ENCODE data around the gene SEC11A.

The SEC11A gene

DNA sequence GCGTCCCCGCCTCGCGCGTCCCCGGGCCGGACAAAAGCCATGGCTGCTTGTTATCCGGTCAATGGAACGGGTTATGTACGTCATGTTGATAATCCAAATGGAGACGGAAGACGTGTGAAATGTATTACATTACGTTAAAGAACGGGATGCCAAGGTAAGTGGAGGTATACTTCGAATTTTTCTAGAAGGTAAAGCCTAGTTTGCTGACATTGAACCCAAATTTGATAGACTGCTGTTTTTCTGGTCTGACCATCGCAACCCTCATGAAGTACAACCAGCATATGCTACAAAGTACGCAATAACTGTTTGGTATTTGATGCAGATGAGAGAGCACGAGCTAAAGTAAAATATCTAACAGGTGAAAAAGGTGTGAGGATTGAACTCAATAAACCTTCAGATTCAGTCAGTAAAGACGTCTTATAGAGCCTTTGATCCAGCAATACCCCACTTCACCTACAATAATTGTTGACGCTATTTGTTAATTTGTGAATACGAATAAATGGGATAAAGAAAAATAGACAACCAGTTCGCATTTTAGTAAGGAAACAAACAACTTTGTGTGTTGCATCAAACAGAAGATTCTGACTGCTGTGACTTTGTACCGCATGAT lies 81.6 kb downstream of the SEC11A start:
- no peak for DNase-seq

DNA sequence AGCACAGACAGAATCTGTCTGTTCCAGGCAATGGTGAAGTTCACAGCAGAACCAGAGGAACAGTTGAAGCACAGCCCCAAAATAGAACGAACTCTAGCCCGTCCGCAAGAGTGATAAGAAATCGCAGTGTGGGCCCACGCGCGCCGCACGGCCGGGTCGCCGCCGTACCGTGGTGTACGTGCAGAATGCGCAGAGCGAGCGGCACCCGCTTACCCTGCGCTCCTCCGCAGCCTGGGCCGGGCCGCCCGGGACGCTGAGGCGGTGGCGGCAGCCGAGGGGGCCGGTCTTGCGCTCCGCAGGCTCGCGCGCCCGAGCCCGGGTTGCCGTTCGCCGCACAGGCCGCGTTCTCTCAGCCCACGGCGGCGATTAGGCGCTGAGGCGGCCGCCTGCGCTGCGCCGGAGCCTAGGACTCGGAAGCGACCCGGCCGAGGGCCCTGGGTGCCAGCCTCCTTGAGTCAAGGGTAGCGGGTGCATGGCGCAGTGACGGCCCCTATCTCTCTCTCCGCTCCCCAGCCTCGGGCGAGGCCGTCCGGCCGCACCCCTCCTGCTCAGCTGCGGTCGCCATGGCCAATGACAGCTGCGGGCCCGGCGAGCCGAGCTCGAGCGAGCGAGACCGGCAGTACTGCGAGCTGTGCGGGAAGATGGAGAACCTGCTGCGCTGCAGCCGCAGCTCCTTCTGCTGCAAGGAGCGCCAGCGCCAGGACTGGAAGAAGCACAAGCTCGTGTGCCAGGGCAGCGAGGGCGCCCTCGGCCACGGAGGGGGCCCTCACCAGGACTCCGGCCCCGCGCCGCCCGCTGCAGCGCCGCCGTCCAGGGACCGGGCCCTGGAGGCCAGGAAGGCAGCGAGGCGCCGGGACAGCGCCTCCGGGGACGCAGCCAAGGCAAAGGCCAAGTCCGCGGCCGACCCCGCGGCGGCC lies 82.4 kb downstream of the SEC11A start:
- no peak for DNase-seq

DNA sequence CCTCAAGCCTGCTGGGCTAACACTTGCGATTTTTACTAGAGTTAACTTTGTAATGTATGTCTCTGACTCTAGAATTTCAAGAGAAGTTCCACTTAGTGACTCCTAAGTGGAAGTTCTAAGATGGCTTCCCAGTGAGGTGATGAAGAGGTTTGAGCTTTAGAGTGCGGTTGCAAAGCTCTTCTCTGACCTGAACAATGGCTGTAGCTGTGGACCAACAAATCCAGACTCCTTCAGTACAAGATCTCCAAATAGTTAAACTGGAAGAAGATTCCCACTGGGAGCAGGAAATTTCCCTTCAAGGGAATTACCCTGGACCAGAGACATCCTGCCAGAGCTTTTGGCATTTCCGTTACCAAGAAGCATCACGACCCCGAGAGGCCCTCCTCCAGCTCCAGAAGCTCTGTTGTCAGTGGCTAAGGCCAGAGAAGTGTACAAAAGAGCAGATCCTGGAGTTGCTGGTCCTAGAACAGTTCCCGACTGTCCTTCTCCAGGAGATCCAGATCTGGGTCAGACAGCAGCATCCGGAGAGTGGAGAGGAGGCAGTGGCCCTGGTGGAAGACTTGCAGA lies 84.2 kb downstream of the SEC11A start:
- DNase-seq = no peak

DNA sequence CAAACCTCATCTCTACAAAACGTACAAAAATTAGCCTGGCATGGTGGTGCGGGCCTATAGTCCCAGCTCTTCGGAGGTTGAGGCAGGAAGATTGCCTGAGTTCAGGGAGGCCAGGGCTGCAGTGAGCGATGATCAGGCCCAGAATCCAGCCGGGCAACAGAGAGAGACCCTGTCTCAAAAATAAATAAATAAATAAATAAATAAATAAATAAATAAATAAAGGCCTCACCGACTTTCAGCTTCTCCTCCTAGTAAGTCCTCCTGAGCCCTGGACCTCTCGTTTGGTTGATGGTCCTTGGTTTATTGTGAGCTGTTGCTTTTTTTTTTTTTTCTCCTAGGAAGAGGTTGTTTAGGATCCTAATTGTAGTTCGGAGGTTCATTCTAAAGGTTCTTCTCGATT lies 86.9 kb downstream of the SEC11A start:
- no peak for DNase-seq

DNA sequence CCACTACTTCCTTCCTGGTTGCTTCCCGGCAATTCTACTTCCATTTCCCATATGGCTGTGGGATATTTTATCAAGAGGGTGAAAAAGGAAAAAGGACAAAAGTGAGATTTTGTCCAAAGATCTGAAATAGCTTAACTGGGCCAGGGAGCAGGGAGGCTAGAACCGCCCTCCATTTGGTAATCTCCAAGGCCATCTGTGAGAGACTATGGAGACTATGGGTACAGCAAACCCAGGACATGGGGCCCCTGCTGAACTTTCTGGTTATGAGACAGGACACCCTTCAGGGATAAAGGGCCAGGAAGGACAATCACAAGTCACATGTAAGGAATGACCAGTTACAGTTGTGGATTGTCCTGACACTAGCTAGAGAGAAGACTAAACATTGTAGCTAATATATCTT lies 90.8 kb downstream of the SEC11A start:
- no peak for DNase-seq

DNA sequence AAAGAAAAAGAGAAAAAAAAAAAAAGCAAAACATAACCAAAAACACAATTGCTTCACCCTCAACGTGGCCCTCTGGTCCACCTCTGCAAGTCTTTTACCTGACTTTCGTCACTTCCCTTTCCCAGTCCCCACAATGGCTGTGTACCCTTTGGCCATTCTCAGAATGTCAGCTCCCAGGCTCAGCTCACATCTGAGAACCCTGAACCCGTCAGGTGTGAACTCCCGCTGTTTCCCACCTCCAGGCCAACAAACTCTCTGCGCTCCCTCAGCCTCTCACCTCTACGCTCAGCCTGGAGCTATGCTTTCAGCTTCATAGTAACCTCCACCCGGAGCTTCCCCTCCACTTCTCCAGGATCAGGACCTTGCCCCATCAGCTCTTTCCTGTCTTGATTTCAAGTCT lies 91.6 kb downstream of the SEC11A start:
- no peak for DNase-seq

DNA sequence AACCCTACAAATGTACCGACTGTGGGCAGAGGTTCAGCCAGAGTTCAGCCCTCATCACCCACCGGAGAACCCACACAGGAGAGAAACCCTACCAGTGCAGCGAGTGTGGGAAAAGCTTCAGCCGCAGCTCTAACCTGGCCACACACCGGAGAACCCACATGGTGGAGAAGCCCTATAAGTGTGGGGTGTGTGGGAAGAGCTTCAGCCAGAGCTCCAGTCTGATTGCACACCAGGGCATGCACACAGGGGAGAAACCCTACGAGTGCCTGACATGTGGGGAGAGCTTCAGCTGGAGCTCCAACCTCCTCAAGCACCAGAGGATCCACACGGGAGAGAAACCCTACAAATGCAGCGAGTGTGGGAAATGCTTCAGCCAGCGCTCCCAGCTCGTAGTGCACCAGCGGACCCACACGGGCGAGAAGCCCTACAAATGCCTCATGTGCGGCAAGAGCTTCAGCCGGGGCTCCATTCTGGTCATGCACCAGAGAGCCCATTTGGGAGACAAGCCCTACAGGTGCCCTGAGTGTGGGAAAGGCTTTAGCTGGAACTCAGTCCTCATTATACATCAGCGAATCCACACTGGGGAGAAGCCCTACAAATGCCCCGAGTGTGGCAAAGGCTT lies 94.5 kb downstream of the SEC11A start:
- no peak for DNase-seq

DNA sequence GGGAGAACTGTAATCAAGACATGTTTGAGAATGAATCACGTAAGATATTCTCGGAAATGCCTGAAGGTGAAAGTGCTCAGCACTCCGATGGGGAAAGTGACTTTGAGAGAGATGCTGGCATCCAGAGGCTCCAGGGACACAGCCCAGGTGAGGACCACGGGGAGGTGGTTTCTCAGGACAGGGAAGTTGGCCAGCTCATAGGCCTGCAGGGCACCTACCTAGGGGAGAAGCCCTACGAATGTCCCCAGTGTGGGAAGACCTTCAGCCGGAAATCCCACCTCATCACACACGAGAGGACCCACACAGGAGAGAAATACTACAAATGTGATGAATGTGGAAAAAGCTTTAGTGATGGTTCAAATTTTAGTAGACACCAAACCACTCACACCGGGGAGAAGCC lies 95.3 kb downstream of the SEC11A start:
- no peak for DNase-seq

Data from NCI-H187 treated with DMSO at 0.1 percent for 48 hours (cell line).